Measurements from ENCODE around the gene CANT1. TPM values are rescaled to one million over a fixed set of nuclear protein-coding genes. Genes with fewer than 3 reads are reported as not detected.
A peak's percentile ranks its signal among the peaks of the same experiment; 100 is the strongest.

The CANT1 gene
- total RNA-seq, 1 experiment from 2014 or later = 86.4 TPM

DNA sequence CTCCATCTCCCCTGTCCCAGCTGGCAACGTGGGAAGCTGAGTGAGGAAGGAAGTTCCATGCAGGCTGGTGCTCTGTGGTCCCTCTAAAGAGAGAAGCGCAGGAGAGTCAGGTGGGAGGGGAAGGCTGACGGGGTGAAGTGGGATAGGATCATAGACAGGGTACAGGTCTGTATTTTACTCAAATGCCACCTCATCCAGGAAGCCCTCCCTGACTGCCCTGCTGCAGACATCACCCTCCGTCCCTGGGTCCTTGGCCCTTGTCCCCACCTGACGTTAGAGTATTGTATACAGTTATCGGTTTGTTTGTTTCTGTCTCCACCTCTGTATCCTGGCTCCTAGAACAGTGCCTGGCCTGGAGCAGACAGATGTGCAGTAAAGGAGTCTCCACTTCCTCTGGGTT lies 11.7 kb downstream of the CANT1 start:
- POLR2A ChIA-PET = no interaction called here
- no TSS peak for BruUV-seq (replicated peaks)
- TF ChIP-seq, protein P1, sequence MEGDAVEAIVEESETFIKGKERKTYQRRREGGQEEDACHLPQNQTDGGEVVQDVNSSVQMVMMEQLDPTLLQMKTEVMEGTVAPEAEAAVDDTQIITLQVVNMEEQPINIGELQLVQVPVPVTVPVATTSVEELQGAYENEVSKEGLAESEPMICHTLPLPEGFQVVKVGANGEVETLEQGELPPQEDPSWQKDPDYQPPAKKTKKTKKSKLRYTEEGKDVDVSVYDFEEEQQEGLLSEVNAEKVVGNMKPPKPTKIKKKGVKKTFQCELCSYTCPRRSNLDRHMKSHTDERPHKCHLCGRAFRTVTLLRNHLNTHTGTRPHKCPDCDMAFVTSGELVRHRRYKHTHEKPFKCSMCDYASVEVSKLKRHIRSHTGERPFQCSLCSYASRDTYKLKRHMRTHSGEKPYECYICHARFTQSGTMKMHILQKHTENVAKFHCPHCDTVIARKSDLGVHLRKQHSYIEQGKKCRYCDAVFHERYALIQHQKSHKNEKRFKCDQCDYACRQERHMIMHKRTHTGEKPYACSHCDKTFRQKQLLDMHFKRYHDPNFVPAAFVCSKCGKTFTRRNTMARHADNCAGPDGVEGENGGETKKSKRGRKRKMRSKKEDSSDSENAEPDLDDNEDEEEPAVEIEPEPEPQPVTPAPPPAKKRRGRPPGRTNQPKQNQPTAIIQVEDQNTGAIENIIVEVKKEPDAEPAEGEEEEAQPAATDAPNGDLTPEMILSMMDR (IDR thresholded peaks at IDR 0.05; ENCODE audit: insufficient read depth in 1 of 2, low read depth in 1 of 2, low read length in 1 of 2, severe bottlenecking in 1 of 2, unreplicated experiment in 1 of 2) = no peak

GRCh38 chr17:78997231-78997741 lies 12.3 kb downstream of the CANT1 start:
- DNase-seq = peak in 1 of 2 experiments; percentile 25
- H3K9me3 Mint-ChIP-seq (ENCODE audit: unreplicated experiment) = no peaks in the 10 kb centered on the region
- ChIA-PET CTCF (interaction anchor here (0.6 kb wide), 1 partner anchor 132 kb away, joined by 5 read pairs; no protein-coding TSS in a partner anchor), POLR2A (no interaction called here)
- Histone ChIP-seq H3K4me1 (no peaks in the 10 kb centered on the region), H3K4me3 (ENCODE audit: low read depth, low read length) (no peak overlapping the region), H3K27me3 (replicated peaks; ENCODE audit: control insufficient read depth, insufficient read depth, low read length) (no peaks in the 10 kb centered on the region), H3K9me3 (no peaks in the 10 kb centered on the region), H3K36me3 (ENCODE audit: control insufficient read depth, insufficient read depth, low read length) (0 out of 2 replicates have a peak, but pooled peaks cover 3% of the 10 kb centered on the region)
- no peaks in the 10 kb centered on the region for H3K27me3 Mint-ChIP-seq (ENCODE audit: insufficient read depth, unreplicated experiment)
- BruUV-seq (replicated peaks) = no TSS peak
- peaks cover 69% of the 10 kb centered on the region for H3K36me3 Mint-ChIP-seq (ENCODE audit: insufficient read depth, unreplicated experiment)
- TF ChIP-seq, protein P1 (IDR thresholded peaks at IDR 0.05; ENCODE audit: insufficient read depth in 1 of 2, low read depth in 1 of 2, low read length in 1 of 2, severe bottlenecking in 1 of 2, unreplicated experiment in 1 of 2) = no peak
- no peaks in the 10 kb centered on the region for H3K4me1 Mint-ChIP-seq (ENCODE audit: low read depth, unreplicated experiment)
- intact Hi-C loops (cut with micrococcal nuclease; ENCODE audit: unreplicated experiment) = no loop called here
- H3K27ac Mint-ChIP-seq (ENCODE audit: unreplicated experiment) = no peak overlapping the region
- no peak overlapping the region for H3K4me3 Mint-ChIP-seq (ENCODE audit: unreplicated experiment)

More for the DNA sequence above, 11.7 kb downstream of the CANT1 start:
- intact Hi-C loops (cut with micrococcal nuclease; ENCODE audit: unreplicated experiment) = no loop called here
- peak in 1 of 2 experiments; percentile 9 for DNase-seq
- H3K4me1 ChIP-seq = no peaks in the 10 kb centered on the region
- no peaks in the 10 kb centered on the region for H3K9me3 Mint-ChIP-seq (ENCODE audit: unreplicated experiment)
- H3K27me3 ChIP-seq (replicated peaks; ENCODE audit: control insufficient read depth, insufficient read depth, low read length) = no peaks in the 10 kb centered on the region
- no peak overlapping the region for H3K4me3 Mint-ChIP-seq (ENCODE audit: unreplicated experiment)
- CTCF ChIA-PET = interaction anchor here (0.6 kb wide), 1 partner anchor 132 kb away, joined by 5 read pairs; no protein-coding TSS in a partner anchor
- no peaks in the 10 kb centered on the region for H3K4me1 Mint-ChIP-seq (ENCODE audit: low read depth, unreplicated experiment)
- H3K27me3 Mint-ChIP-seq (ENCODE audit: insufficient read depth, unreplicated experiment) = no peaks in the 10 kb centered on the region
- no peaks in the 10 kb centered on the region for H3K9me3 ChIP-seq
- peaks cover 64% of the 10 kb centered on the region for H3K36me3 Mint-ChIP-seq (ENCODE audit: insufficient read depth, unreplicated experiment)
- no peak overlapping the region for H3K27ac Mint-ChIP-seq (ENCODE audit: unreplicated experiment)
- 0 out of 2 replicates have a peak, but pooled peaks cover 3% of the 10 kb centered on the region for H3K36me3 ChIP-seq (ENCODE audit: control insufficient read depth, insufficient read depth, low read length)
- H3K4me3 ChIP-seq (ENCODE audit: low read depth, low read length) = no peak overlapping the region

DNA sequence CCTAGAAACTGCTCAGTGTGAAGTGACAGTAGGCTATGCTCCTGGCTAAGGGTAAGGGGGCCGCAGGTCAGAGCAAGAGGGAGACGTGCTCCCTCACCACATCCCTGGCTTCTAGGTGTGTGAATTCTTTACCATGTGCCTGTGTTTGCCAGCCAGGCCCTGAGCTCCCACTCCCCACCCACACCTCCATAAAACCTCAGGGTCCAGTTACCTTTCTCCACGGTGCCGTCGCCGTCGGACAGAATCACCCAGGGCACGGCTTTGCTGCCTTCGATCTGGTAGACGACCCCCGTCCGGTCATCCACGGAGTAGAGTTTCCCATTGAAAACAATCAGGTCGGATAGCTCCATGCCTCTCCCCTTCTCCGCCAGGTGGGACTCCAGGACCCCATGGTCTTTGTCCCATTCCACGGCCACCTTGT lies 12.8 kb downstream of the CANT1 start:
- H3K9me3 Mint-ChIP-seq (ENCODE audit: unreplicated experiment) = no peaks in the 10 kb centered on the region
- peaks cover 65% of the 10 kb centered on the region for H3K36me3 Mint-ChIP-seq (ENCODE audit: insufficient read depth, unreplicated experiment)
- Histone ChIP-seq H3K27me3 (replicated peaks; ENCODE audit: control insufficient read depth, insufficient read depth, low read length) (no peaks in the 10 kb centered on the region), H3K9me3 (no peaks in the 10 kb centered on the region), H3K4me1 (no peaks in the 10 kb centered on the region), H3K4me3 (ENCODE audit: low read depth, low read length) (no peak overlapping the region), H3K36me3 (ENCODE audit: control insufficient read depth, insufficient read depth, low read length) (0 out of 2 replicates have a peak, but pooled peaks cover 4% of the 10 kb centered on the region)
- ChIA-PET POLR2A (interaction anchor here (1.0 kb wide), 1 partner anchor 13 kb away, joined by 4 read pairs; no protein-coding TSS in a partner anchor), CTCF (no interaction called here)
- no peak overlapping the region for H3K27ac Mint-ChIP-seq (ENCODE audit: unreplicated experiment)
- TF ChIP-seq, protein P1 (IDR thresholded peaks at IDR 0.05; ENCODE audit: insufficient read depth in 1 of 2, low read depth in 1 of 2, low read length in 1 of 2, severe bottlenecking in 1 of 2, unreplicated experiment in 1 of 2) = no peak
- no peak overlapping the region for H3K4me3 Mint-ChIP-seq (ENCODE audit: unreplicated experiment)
- no TSS peak for BruUV-seq (replicated peaks)
- no peaks in the 10 kb centered on the region for H3K4me1 Mint-ChIP-seq (ENCODE audit: low read depth, unreplicated experiment)
- H3K27me3 Mint-ChIP-seq (ENCODE audit: insufficient read depth, unreplicated experiment) = no peaks in the 10 kb centered on the region
- intact Hi-C loops (cut with micrococcal nuclease; ENCODE audit: unreplicated experiment) = no loop called here
- no peak for DNase-seq
